Measurements from ENCODE around the gene ATRN. TPM values are rescaled to one million over a fixed set of nuclear protein-coding genes. Genes with fewer than 3 reads are reported as not detected.

Gene ATRN
- total RNA-seq, 6 donors from 2014 or later, result 13.6 to 39.5 (median 27.0) TPM

- ATAC-seq (ENCODE audit: low FRiP score in 2 of 2) (no peak), DNase-seq (no peak)
- H3K27me3 ChIP-seq, result peaks cover 0 to 26% (median 15%) of the 10 kb centered on the region in 4 donors
- H3K36me3 ChIP-seq, result no peaks in the 10 kb centered on the region
- no peak for TF ChIP-seq CTCF (IDR thresholded peaks at IDR 0.05)
- TF ChIP-seq POLR2A (IDR thresholded peaks at IDR 0.05), result no peak
- no peak for TF ChIP-seq POLR2AphosphoS5 (IDR thresholded peaks at IDR 0.05)
- no peak for TF ChIP-seq EP300 (IDR thresholded peaks at IDR 0.05)
- H3K4me3 ChIP-seq, result no peak overlapping the region
- peaks cover 0 to 14% (median 5%) of the 10 kb centered on the region in 4 donors for H3K4me1 ChIP-seq
- no peaks in the 10 kb centered on the region for H3K9me3 ChIP-seq
- WGBS, 2 donors, result 69 to 76% methylated on average over 2 of the region's 2 CpGs
- no peak overlapping the region for H3K27ac ChIP-seq
Measured at GRCh38 chr20:3663858-3664257, 193.0 kb downstream of the ATRN start.

- ATAC-seq (ENCODE audit: low FRiP score in 2 of 2), result no peak
- Histone ChIP-seq H3K27ac (no peak overlapping the region), H3K9me3 (no peaks in the 10 kb centered on the region), H3K4me1 (peaks cover 2 to 8% (median 3%) of the 10 kb centered on the region in 4 donors), H3K36me3 (no peaks in the 10 kb centered on the region), H3K4me3 (no peak overlapping the region), H3K27me3 (peaks cover 0 to 9% (median 4%) of the 10 kb centered on the region in 4 donors)
- no peak for DNase-seq
- WGBS, 2 donors, result 79 to 91% methylated on average over 3 to 8 of the region's 8 CpGs
- TF ChIP-seq EP300 (IDR thresholded peaks at IDR 0.05), result no peak
- no peak for TF ChIP-seq CTCF (IDR thresholded peaks at IDR 0.05)
- TF ChIP-seq POLR2AphosphoS5 (IDR thresholded peaks at IDR 0.05), result no peak
- TF ChIP-seq POLR2A (IDR thresholded peaks at IDR 0.05), result no peak
Measured at GRCh38 chr20:3667434-3668037, 196.7 kb downstream of the ATRN start.

GRCh38 chr20:3669710-3670367 is 199.0 kb downstream of the ATRN start:
- Histone ChIP-seq H3K36me3 (no peaks in the 10 kb centered on the region), H3K4me1 (peaks cover 5 to 19% (median 9%) of the 10 kb centered on the region in 4 donors), H3K27me3 (peaks cover 0 to 30% (median 13%) of the 10 kb centered on the region in 4 donors), H3K4me3 (no peak overlapping the region), H3K9me3 (no peaks in the 10 kb centered on the region), H3K27ac (no peak overlapping the region)
- no peak for ATAC-seq (ENCODE audit: low FRiP score in 2 of 2)
- TF ChIP-seq POLR2AphosphoS5 (IDR thresholded peaks at IDR 0.05) (no peak), EP300 (IDR thresholded peaks at IDR 0.05) (no peak), POLR2A (IDR thresholded peaks at IDR 0.05) (no peak), CTCF (IDR thresholded peaks at IDR 0.05) (no peak)
- no peak for DNase-seq
- 79 to 90% methylated on average over 10 to 13 of the region's 13 CpGs for WGBS, 2 donors

- ATAC-seq (ENCODE audit: low FRiP score in 2 of 2) (no peak), DNase-seq (no peak)
- H3K4me3 ChIP-seq, result no peak overlapping the region
- no peak overlapping the region for H3K27ac ChIP-seq
- WGBS, 2 donors, result 51 to 57% methylated on average over 5 to 6 of the region's 6 CpGs
- H3K9me3 ChIP-seq, result no peaks in the 10 kb centered on the region
- H3K4me1 ChIP-seq, result peaks cover 5 to 19% (median 9%) of the 10 kb centered on the region in 4 donors
- peaks cover 0 to 32% (median 15%) of the 10 kb centered on the region in 4 donors for H3K27me3 ChIP-seq
- no peak for TF ChIP-seq EP300 (IDR thresholded peaks at IDR 0.05)
- no peaks in the 10 kb centered on the region for H3K36me3 ChIP-seq
Measured at GRCh38 chr20:3670511-3670910, 199.7 kb downstream of the ATRN start.

GRCh38 chr20:3670945-3671344 is 200.1 kb downstream of the ATRN start:
- H3K9me3 ChIP-seq, result no peaks in the 10 kb centered on the region
- 87% methylated on average over 10 of the region's 10 CpGs; no CpG with 5 or more reads in 1 of the 2 donors for WGBS, 2 donors
- H3K36me3 ChIP-seq, result no peaks in the 10 kb centered on the region
- H3K27me3 ChIP-seq, result peaks cover 0 to 32% (median 15%) of the 10 kb centered on the region in 4 donors
- no peak overlapping the region for H3K27ac ChIP-seq
- no peak overlapping the region for H3K4me3 ChIP-seq
- no peak for DNase-seq
- TF ChIP-seq POLR2AphosphoS5 (IDR thresholded peaks at IDR 0.05) (no peak), EP300 (IDR thresholded peaks at IDR 0.05) (no peak)
- peaks cover 5 to 19% (median 9%) of the 10 kb centered on the region in 4 donors for H3K4me1 ChIP-seq
- no peak for ATAC-seq (ENCODE audit: low FRiP score in 2 of 2)
